Activated CD8-positive, alpha-beta memory T cell treated with anti-CD3 and anti-CD28 coated beads, Interleukin-2, amount 50 U/mL, for 48 hours (primary cell): ENCODE data around the gene MAST4.

Experiments
- DNase-seq: peaks from one replicate; pipeline ENCODE4 v3.0.0-alpha.2; 2020

The MAST4 gene

DNA sequence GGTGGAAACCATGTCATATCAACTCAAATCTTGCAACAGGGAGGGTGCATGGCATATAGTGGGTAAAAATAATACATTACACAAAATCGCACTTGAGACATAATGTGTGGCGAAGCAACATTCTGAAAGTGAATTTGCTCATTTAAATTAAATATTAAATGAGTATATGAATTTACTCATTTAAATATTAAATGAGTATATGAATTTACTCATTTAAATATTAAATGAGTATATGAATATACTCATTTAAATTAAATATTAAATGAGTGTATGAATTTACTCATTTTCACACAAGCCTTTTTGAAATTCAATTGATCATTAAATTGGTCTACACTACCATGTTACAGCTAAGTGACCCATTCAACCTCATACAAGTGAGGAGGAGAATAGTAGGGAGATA, 10.5 kb downstream of the MAST4 start:
- no peak for DNase-seq

DNA sequence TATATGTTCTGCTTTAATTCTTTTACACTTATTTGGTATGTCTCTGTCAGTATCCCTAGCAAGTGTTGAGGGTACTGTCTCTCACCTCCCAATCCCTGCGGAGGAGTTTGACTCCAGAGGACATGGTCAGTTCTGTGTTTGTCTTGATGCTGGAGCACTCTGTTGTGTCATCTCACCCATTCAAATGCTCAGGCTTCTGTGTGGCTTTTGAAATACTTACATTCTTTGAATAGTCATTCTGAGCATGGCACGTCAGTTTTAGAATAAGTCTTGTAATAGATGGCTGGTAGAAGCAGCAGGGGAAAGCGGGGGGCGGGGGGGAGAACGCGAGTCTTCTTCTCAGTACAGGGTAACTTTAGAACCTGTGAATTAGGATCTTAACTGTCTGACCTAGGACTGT, 12.3 kb downstream of the MAST4 start:
- DNase-seq, result no peak

DNA sequence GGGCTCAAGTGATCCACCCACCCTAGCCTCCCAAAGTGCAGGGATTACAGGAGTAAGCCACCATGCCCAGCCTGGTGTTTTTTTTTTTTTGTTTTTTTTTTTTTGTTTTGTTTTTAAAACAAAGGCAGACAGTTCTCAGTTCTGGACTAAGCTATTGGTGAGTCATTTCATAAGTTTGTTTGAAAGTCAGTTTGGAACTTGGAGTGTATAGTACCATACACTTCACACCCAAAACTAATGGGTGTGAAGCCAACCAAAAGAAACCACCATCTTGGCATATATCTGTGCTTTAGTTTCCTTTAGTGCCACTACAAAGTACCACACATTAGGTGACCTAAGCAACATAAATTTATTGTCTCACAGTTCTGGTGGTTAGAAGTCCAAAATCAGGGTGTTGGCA, 13.4 kb downstream of the MAST4 start:
- DNase-seq, result no peak

DNA sequence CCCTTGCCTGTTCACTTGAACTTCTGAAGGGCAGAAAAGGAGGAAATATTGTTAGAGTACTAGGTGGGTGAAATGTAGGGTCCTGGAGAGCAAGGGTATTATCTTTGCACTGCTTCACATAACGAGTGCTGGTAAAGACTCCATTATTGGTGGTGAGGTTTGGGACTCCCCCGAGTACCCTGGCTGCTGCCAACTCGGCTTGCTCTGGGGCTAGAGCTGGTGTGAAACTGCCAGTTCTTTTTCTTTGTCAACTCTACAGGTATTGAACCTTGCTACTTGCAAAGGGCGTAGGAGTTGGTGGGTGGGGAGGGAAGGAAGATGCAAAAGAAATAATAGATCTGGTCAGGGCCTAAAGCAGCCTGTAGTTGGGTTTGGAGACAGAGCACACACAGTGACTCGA, 16.0 kb downstream of the MAST4 start:
- no peak for DNase-seq

DNA sequence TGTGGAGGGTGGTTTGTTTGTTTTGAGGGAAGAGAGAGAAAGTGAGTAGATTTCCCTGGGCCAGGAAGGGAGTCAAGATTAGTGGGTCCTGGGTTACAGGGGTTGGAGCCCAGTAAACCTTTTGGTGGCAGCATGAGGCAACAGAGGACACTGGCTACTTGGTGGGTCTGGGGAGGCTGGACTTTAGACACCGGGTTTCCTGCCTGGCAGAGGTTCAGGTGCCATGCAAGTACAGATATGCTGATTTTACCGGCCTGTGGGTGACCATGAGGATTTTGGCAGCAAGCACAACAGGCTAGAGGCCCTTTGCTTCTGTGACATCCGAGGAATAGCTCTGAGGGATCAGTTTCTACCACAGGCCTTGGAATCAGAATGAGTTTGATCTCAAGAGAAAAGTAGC, 18.9 kb downstream of the MAST4 start:
- DNase-seq, result no peak

DNA sequence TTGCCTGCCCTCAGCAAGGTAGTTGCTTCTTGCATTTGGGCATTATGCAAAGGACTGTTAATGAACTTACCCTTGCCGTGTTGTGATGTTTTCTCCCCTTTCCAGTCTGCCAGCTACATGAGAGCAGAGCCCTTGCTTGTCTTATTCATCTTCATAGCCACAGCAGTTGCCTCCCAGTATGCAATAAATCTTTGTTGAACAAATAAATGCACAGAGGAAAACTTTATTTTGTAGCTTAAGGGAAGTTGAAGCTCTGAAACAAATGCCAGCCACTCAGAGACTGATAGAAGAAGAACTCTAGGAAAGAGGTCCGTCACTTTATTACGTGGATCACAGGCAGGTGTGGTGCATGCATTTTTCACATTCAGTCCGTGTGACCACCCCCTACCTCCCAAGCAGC, 19.7 kb downstream of the MAST4 start:
- no peak for DNase-seq

DNA sequence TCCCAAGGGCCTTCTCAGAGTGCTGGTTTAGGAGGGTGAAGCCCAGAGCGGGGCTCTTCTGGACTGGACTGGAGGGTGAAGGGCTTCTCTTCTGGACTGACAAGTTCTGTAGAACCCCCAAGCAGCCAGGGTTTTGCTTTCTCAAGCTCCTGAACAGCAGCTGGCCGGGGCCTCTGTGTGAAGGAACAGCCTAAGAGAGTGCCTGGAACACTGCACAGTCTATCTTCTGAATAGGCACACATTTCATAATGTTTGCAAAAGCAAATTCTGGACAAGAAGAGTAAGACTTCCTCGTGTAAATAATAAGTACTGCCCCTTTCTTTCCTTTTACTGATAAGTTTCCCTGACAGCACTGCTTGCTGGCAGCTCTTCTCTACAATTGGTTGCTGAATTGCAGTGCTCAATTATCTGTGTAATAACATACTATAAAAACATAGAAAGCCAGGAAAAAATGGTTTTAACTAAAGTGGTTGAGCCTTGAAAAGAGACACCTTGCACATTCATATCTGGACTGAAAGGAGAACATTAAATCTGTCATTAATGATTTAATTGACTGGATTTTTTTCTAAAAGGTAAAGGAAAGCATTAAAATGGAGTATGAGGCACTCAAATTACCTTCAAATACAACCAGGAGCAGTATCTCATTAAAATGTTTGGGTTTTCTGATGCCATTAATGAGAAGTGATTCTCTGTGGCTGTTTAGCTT, 20.5 kb downstream of the MAST4 start:
- DNase-seq, result no peak

DNA sequence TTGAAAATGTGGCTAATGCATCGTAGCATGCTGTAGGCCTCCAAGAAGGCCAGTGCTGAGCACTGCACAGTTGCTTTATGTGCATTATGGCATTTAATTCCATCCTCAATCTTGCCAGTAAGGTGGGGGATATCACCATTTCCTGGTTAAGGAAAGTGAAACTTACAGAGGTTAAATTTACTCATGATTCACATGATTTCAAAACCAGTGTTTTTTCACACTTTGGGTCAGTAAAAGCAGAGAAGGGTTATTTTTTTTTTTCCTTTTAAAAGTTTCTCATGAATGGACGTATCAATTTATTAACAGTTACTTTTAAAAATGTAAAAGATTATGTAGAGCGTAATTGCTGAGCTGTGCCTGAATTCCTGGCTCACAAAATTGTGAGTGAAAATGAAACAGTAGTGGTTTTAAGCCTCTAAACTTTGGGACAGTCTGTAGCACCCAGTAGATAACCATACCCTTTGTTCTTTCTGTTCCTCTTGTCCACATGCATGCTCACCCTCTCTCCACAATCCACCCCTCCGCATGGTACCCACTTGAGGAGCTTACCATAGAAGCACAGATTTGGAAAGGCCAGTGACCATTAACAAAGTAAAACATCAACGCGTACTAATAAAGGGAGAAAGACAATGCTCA, 21.2 kb downstream of the MAST4 start:
- DNase-seq, result no peak

DNA sequence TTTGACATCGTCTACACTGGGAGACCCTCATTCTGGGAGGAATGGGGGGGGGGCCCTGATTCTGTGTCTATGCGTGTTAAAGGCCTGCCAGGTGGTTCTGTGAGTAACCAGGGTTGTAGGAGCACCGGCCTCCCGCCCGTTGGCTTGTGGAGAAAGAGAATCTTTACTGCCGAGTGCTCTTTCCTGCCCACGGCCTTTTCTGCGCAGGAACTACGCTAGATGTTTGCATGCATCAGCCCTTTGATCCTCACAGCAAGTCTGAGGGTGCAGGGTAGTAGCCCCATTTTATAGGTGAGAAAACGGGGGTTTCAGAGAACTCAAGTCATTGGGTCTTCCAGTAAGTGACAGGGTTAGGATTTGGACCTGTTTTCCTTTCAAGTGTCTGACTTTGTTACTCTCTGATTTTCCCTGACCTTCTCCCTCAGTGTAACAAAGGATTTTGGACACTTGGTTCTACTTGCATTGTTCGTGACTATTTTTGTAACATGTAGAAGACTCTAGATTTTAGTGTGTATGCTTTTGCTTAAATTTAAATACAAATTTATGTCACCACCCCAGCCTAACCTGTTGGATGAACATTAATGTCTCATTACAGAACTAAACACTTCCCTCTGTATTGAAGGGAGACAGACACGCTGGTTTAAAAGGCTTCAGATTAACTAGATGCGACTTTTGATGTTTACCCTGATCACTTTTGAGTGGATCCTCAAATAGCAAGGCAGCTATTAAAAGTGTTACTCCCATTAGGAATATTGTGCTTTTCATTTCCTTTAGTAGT, 22.0 kb downstream of the MAST4 start:
- DNase-seq, result no peak

DNA sequence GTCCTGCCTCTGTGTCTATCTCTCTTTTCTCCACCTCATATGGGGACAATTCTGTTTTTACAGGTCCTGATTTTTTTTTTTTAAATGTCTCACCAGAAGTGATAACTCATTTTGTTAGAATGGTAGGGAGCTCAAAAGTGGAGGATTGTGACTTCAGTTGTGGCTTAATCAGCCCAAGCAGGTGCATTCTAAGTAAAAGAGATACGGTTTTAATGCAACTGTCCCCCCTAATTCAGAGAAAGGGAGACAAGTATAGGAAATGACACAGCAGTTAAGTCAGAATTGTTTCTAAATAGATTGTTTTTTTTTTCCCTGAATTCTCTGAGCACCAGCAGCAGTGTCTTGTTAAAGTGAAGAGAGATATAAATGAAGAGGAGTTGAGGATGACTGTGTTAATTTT, 24.5 kb downstream of the MAST4 start:
- no peak for DNase-seq

DNA sequence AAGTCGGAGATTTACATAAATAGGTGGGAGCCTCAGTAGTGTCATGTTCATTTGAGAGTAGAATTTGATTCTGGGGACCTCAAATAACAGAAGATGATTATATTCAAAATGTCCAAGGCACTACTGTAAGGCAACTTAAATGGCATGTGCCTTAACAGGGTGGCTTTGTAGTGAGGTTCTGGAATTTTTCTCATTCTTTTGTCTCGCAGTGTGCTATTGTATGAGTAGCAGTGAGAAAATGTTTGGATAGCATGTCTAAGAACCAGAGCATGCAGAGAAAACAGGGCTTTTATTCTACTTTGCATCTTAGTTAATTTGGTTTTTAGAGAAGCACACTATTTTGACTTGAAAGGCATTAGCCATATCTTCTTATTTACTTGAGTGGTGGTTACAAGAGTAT, 25.0 kb downstream of the MAST4 start:
- no peak for DNase-seq

DNA sequence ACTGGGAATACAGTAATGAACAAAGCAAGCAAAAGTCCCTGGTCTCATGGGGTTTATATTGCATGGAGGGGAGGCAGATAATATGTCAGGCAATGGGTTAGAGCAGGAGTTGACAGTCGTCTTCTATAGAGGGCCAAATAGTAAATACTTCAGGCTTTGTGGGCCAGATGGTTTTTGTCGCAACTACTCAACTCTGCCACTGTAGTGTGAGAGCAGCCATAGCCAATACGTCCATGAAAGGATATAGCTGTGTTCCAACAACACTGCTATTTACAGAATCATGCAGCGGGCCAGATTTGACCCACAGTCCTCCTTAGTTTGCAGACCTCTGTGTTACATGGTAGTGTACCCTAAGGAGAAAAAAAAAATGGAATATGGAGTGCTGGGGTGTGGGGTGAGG, 25.5 kb downstream of the MAST4 start:
- DNase-seq, result no peak

DNA sequence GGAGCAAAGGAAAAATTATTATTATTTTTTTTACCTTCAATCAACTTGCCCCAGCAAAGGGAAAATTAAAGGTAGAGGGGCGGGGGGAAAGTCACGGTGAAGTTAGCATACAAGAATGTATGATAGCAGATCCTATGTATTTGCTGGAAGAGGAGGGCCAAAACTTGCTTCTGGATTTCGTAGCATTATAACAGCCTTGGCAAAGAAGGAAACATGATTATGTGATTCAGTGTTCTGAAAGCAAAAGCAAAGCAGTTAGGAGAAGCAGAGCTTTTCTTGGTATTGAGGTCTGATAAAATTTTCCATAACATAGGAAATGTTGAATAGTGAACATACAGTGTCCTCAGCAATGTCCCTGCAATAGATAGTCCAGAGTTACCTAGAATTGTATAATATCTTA, 32.4 kb downstream of the MAST4 start:
- DNase-seq, result no peak

DNA sequence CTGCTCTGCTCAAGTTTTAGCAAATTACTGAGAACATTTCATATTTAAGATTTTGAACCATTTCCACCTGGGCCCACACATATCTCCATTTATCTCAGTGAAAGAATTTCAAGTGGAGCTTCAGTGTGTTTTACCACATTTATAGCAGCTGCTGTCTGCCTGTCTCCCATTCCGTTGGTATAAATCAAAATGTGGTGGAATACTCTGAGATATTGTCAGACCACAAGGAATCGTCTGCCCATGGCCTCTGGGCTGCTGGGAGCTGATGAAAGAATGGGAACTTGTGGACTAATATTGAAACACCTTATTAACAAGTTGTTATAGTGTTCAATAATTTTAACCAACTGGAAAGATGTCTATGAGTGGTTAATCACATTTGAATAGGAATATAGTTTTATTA, 33.3 kb downstream of the MAST4 start:
- no peak for DNase-seq

DNA sequence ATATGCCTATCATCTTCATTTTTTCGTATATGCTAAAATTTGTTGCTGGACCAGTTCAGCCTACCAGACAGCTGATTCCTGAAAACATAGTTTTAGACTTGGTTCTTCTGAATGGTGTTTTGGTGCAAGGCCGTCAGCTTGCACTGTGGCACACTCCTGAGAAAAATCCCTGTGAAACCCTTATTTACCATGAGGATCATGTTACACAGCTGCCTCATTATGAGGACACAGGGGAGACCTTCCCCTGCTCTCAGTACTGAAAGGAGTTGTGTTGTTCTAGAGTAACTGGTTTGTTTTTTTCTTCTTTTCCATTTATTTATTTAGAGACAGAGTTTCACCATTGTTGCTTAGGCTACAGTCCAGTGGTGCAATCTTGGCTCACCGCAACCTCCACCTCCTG, 37.6 kb downstream of the MAST4 start:
- DNase-seq, result no peak

DNA sequence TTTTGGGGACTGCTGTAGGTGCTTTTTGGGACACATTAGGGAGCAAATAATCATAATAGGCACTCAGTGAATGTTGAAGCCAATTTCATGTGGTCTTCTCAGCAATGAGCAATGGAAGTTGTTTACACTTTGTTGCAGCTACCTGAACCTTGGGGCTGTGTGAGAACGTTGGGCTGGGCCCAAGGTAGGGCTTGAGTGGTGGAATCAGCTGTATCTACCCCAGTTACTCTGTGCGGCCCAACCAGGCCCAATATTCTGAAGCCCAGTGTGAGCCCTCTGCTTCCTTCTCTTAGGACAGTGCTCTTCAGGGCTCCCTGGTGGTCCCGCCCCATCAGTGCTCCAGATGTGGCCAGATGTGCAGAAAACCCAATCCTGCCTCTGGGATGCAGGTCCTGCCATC, 38.4 kb downstream of the MAST4 start:
- no peak for DNase-seq

DNA sequence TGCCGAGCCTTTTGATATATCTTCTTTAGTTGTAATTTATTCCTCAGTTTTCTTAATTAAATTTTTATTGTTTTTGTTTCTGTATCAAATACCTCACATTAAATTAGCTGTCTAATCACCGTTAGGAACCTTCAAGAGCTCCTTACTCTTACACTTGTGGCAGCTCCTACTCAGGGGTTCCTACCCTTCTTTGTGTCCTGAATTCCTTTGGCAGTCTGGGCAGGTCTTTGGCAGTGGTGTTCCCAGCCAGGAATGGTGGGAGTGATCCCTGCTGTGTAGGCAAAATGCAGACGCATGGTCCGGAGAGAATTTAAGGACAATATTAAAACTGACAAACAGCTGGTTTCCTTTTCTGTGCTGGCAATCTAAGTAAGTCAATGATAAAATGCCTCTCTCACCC, 41.8 kb downstream of the MAST4 start:
- DNase-seq, result no peak

DNA sequence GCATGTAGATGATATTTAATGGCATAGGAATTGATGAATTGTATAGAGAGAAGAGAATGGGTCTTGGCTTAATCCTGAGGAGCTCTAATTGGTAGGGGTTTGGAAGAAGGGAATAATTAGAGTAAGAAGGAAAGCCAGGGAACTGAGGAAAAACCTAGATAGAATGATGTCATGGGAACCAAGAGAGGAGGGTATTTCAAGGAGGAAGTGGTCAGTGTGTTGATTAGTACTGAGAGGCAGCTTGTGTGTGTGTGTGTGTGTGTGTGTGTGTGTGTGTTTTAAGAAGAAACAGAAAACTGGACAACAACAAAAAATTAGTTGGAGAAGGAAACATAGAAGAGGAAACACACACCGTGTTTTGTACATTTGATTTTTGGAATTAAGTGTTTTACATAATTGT, 42.8 kb downstream of the MAST4 start:
- DNase-seq, result no peak

DNA sequence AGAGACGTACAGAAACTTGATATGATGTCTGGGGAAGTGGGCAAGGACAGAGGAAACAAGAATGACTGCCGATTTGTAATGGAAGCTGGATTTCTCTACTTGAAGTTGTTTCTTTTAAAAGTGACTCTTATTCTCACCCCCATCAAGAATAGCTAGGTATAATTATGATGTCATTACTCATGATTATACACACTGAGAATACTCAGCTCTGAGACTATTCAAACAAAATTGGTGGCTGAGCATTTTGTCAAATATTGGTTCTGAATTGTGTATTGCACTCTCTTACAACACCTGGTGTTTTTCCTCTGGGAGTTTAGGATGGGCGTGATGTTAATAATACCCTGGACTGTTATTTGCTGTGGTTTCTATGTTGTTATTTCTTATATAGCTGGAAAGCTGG, 46.3 kb downstream of the MAST4 start:
- no peak for DNase-seq

DNA sequence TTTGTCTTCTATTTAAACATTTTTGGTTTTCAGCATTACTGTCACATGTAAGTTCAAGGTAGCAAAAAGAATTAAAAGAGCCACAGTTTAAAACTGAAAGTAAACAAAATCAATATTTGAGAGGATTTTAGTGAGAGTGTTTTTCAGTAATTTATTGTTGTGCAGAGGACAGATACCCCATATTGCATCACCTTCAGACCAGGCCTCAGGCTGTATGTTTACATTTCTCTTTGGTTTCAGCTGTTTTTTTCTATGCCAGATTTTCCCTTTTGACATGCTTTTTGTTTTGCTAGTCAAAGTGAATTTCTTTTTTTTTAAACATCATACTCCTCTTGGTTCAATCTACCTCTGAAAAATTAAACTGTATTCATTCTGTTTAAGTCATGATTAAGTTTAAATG, 47.2 kb downstream of the MAST4 start:
- no peak for DNase-seq

DNA sequence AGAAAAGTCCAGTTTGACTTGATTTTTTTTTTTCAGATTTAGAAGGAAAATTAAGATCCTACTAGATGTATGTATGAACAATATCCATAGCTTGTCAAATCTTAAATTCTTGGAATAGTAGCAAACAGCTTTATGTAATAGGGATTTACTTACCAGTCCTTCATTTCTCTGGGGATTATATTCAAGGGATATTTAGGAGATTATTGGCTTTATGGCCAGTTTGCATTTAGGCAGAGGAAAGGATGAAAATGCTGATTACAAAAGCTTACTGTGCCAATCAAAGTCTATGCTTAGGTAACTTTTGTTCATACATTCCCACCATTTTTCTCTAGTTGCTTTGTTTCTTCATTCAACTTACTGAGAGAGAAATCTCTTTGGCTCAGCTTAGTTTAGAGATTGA, 47.9 kb downstream of the MAST4 start:
- DNase-seq, result no peak

DNA sequence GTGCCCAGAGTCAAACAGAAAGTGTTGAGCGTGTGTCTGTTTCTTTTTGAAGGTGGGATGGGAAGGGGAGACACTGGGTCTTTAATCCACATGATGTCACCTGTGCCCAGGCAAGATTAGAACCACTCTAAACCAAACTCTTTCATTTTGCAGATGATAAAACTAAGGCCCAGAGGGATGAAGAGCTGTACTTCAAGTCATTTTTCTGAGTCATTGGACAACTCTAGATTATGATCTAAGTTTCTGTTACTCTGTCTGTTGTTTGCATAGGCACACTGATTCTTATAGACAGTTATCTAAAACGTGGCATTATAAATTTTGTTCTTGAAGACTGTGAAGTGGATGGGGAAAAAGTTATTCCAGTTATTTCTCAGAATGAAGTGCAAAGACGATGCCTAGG, 48.8 kb downstream of the MAST4 start:
- DNase-seq, result no peak

DNA sequence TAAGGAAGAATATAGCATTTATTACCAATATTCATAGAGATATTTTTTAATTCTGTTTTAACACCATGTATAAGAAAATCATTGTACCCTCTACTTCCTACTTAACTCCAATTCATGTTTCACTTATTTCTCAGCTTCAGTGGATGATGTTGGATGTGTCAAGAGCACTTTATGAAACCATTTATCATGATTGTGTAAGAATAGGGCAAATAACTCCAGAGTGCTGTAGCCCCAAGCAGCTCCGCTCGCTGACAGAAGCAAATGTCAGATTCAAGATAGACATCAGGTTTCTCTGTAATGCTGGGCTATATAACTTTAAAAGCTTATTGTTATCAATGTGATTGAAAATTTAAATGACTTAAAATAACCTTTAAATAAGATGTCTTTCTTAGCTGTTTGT, 50.4 kb downstream of the MAST4 start:
- DNase-seq, result no peak

DNA sequence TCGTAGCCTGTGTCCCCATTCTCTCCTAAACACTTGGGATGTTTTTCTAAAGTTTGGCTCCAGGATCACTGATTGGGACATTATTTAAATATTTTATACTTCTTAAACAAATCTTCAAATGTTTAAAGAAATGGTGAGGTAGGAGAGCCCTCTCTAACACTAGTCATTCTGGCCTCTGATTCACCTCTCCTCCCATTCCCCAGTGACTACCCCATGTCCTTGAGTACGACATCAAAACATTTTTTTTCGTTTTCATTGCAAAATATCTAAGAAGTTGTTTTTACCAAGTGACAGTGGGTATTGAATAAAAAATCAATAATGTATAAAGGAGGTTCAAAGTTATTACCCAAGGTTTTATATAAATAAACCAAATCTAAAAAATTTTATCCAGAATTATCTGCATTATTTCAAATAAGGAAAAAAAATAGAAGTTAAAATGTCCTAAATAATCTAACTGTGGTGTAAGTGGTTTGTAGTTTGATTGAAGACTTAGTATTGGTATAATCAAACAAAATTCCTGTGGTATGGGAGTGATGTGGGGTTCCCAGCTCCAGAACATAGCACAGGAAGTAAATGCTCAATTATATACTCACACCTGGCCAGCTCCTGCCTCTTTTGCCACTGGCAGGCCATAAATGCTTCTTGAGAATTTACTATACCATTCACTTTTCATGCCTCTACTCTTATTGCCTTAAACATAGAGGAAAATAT, 51.1 kb downstream of the MAST4 start:
- no peak for DNase-seq
